AG04449 (cell line): ENCODE data around the gene ASPSCR1.

ENCODE experiments used
- CTCF ChIA-PET: fragments of 350-600 bp; formaldehyde crosslinking; extraction: SDS; loops from one replicate; lab custom pipeline; 2021; ENCODE audit warnings: antibody characterized with exemption; lab: Yijun Ruan, JAX
- POLR2A ChIA-PET: fragments of 400-600, 350-600 bp; formaldehyde crosslinking; extraction: SDS; loops from one replicate; lab custom pipeline; 2020; ENCODE audit warnings: antibody characterized with exemption, inconsistent platforms; lab: Yijun Ruan, JAX
- DNase-seq: peaks from one replicate; pipeline ENCODE4 v3.0.0-alpha.2; 2010; ENCODE audit warnings: low read depth, low spot score
- H3K4me3 ChIP-seq: 2 replicates; pipeline ENCODE4 v1.5.1; 2011; ENCODE audit warnings: low read depth, mild to moderate bottlenecking, control low read depth, low read length
- TF ChIP-seq, protein P1 (sequence below): IDR thresholded peaks from one replicate; pipeline ENCODE4 v1.5.1; 2011; ENCODE audit warnings: mild to moderate bottlenecking, moderate library complexity, low read length, control low read depth, inconsistent platforms; ENCODE audit not compliant: insufficient read depth; ENCODE audit errors: missing control alignments

ASPSCR1 gene

GRCh38 chr17:82059272-82060000 lies 82.0 kb downstream of the ASPSCR1 start:
- no peak for DNase-seq
- CTCF ChIA-PET, result interaction anchor here (1.7 kb wide), 1 partner anchor 39 kb away, joined by 6 read pairs; no protein-coding TSS in a partner anchor
- POLR2A ChIA-PET, result interaction anchor here (0.5 to 1.5 kb wide), 5 partner anchors 10 to 39 kb away, joined by 3 to 7 read pairs (median 4); partner anchors contain the start of genes DCXR and FASN
- TF ChIP-seq, protein P1, sequence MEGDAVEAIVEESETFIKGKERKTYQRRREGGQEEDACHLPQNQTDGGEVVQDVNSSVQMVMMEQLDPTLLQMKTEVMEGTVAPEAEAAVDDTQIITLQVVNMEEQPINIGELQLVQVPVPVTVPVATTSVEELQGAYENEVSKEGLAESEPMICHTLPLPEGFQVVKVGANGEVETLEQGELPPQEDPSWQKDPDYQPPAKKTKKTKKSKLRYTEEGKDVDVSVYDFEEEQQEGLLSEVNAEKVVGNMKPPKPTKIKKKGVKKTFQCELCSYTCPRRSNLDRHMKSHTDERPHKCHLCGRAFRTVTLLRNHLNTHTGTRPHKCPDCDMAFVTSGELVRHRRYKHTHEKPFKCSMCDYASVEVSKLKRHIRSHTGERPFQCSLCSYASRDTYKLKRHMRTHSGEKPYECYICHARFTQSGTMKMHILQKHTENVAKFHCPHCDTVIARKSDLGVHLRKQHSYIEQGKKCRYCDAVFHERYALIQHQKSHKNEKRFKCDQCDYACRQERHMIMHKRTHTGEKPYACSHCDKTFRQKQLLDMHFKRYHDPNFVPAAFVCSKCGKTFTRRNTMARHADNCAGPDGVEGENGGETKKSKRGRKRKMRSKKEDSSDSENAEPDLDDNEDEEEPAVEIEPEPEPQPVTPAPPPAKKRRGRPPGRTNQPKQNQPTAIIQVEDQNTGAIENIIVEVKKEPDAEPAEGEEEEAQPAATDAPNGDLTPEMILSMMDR, result no peak
- no peak overlapping the region for H3K4me3 ChIP-seq

- H3K4me3 ChIP-seq, result no peak overlapping the region
- DNase-seq, result no peak
- TF ChIP-seq, protein P1, result no peak
- ChIA-PET POLR2A (interaction anchor here (0.5 to 1.5 kb wide), 4 partner anchors 10 to 22 kb away, joined by 3 to 7 read pairs (median 4); partner anchors contain the start of gene DCXR), CTCF (interaction anchor here (1.7 kb wide), 1 partner anchor 40 kb away, joined by 6 read pairs; no protein-coding TSS in a partner anchor)
These were observed 82.6 kb downstream of the ASPSCR1 start for GRCh38 chr17:82060001-82060380.

DNA sequence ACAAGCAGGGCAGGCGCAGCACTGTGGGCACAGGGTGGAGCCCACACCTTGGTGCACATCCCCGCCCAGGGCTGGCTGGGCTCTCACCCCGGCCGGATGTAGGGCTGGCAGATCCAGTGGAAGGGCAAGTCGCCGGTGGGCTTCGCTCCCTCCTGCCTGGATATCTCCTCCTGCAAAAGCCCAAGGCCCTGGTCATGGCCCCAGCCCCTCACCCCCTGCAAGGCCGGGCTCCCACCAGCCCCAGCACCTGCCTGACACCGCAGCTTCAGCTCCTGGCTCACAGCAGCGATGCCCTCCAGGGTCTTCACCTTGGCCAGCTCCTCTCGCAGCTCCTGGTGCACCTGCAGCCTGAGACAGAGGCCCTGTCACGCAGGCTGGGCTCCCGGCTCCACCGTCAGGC lies 83.2 kb downstream of the ASPSCR1 start:
- POLR2A ChIA-PET, result interaction anchor here (1.0 kb wide), 1 partner anchor 13 kb away, joined by 3 read pairs; no protein-coding TSS in a partner anchor
- CTCF ChIA-PET, result interaction anchor here (1.7 kb wide), 1 partner anchor 41 kb away, joined by 6 read pairs; no protein-coding TSS in a partner anchor
- DNase-seq, result no peak
- no peak overlapping the region for H3K4me3 ChIP-seq
- TF ChIP-seq, protein P1, result no peak

DNA sequence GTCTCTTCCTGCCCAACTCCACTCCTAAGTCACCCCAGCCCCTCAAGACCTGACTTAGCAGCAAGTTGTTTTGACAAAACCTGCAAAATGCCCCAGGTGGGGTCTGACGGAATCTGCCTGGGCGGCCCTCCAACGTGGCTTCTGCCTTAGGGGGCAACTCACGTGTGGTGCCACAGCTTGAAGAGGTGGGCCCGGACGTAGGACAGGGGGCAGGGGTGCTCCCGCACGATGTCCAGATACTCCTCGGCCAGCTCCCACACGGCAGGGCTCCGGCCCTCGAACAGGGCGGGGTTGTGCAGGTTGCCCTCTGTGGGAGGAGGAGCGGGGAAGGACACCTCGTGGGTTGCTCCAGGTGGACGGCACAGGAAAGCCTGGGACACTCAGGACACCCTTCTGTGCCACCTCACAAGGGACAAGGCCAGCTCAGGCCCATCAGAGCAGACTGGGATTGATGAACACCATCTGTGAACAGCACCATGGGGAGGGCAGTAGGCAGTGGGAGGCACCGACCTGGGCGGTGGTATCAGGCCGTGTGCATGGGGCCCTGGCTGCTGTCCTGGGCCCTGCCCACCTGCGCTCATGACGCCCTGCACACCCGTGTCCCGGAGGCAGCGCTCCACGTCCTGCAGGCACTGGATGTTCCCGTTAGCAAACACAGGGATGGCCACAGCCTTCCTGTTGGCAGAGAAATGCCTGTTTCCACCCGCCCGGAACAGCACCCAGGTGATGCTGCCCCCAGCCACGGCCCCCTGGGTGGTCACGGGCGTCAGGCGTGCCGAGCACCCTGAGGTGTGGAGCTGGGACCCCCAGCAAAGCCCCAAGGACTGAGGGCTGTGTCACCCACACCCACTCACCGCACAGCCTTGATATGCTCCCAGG lies 83.9 kb downstream of the ASPSCR1 start:
- DNase-seq, result no peak

DNA sequence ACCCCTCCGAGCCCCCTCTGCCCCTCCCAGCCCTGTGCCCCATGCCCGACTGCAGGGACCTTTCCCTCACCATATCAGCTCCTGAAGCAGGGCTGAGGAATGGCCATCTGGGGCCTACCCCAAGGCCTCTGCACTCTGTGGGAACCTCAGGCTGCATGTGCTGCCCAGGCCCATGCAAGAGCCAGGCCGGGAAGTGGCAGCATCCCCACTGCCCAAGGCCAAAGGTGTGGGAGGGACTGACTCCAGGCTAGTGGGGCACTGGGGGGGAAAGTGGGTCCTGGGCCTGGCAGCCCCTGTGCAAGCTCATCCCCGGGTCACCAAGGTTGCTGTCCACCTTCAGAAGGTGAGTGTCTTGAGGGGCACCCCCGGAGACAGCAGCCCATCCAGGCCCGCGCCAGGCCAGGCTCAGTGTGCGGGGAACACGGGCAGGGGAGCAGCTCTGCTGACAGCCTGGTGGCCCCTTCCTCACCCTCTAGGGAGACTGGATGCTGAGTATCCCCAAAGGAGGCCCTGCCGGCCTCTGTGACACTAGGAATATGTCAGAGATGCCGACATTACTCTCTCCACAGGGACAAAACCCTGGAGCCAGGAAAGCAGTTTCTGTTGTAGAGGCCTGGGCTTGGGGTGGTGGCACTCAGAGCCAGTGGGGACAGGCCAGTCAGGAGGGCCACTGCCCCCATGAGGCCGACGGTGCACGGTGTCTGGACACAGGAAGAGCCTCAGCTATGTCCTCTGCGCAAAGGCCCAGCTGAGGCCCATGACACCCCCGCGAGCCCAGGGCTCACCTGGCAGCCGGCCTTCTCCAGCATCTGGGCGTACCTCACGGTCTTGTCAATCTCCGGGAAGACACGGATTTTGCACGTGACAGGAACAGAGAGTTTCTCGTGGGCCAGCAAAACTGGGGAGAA lies 84.9 kb downstream of the ASPSCR1 start:
- ChIA-PET POLR2A (no interaction called here), CTCF (interaction anchor here (1.5 to 3.9 kb wide), 2 partner anchors 32 to 89 kb away, joined by 3 to 12 read pairs; partner anchors contain the start of gene RAC3)
- TF ChIP-seq, protein P1, result no peak
- no peak overlapping the region for H3K4me3 ChIP-seq
- DNase-seq, result no peak

More for the DNA sequence above, 83.9 kb downstream of the ASPSCR1 start:
- POLR2A ChIA-PET, result interaction anchor here (1.0 kb wide), 1 partner anchor 12 kb away, joined by 3 read pairs; no protein-coding TSS in a partner anchor
- TF ChIP-seq, protein P1, result no peak
- H3K4me3 ChIP-seq, result no peak overlapping the region
- CTCF ChIA-PET, result interaction anchor here (1.5 to 3.9 kb wide), 2 partner anchors 31 to 90 kb away, joined by 3 to 12 read pairs; partner anchors contain the start of gene RAC3
